CD4-positive, alpha-beta T cell treated with Interleukin-4 for 4 hours (primary cell): ENCODE measurements around the gene FGD2.
A peak's percentile ranks its signal among the peaks of the same experiment; 100 is the strongest.

Source experiments
- DNase-seq: peaks from one replicate; pipeline ENCODE4 v3.0.0-alpha.2; 2020

FGD2 gene

GRCh38 chr6:36997811-36998722 lies 7.4 kb upstream of the FGD2 start:
- DNase-seq, result no peak

DNA sequence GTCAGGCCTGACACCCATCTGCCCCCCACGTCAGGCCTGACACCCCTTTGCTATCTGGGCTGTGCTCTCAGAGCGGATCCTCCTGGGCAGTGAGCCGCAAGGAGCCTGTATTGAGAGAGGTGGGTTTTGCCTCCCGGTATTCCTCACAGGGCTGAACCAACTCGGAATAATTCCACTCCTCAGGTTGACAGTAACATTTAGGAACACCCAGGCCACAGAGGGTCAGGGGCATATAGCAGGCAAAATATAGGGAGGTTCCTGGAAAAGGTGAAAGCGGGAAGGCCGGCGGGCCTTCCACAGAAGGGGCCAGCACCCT lies 6.8 kb upstream of the FGD2 start:
- DNase-seq, result no peak

GRCh38 chr6:36999061-36999750 lies 6.2 kb upstream of the FGD2 start:
- DNase-seq, result no peak

- no peak for DNase-seq
These were observed 5.7 kb upstream of the FGD2 start for GRCh38 chr6:36999751-37000125.

DNA sequence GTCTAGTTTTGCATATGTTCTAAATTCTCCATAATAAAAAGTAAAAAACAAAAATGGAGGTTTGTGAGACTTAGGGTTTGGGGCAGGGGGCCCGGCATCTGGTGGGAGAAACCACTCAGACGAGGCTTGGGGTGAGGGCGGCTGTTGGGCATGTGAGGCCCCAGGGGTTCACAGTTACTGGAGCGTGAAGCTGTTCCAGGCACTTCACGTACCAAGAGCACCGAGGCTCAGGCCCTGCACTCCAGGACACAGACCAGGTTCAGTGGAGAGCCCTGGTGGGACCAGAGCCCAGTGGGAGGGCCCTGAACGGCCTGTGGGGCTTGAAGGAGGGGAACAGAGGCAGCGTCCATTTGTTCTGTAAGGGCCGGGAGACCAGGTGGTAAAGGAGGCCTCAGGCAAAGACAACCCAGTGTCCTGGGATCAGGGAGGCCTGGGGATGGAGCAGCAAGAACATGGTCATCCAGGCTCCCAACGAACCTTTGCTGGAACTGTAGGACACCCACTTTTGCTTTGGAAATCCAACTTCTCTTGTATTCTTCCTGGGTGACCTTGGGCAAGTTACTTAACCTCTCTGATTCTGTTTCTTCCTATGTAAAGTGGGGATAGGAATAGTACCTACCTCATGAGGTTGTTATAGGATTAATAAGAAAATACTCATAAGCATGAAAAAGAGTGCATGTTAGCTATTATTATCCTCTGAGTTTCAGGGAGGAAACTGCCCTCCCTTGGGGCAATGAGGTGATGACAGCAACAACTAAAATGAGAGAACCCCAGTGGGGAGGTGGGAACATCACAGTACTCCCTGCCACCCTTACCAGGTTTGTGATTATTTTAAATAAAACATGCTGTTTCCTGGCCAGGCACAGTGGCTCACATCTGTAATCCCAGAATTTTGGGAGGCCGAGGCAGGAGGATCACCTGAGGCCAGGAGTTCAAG lies 1.1 kb upstream of the FGD2 start:
- no peak for DNase-seq

GRCh38 chr6:37005827-37006567 lies 542 bp downstream of the FGD2 start:
- peak; percentile 16 for DNase-seq

GRCh38 chr6:37006793-37007339 lies 1.4 kb downstream of the FGD2 start:
- DNase-seq, result no peak

- DNase-seq, result peak; percentile 10
These were observed 2.0 kb downstream of the FGD2 start for GRCh38 chr6:37007340-37008043.

DNA sequence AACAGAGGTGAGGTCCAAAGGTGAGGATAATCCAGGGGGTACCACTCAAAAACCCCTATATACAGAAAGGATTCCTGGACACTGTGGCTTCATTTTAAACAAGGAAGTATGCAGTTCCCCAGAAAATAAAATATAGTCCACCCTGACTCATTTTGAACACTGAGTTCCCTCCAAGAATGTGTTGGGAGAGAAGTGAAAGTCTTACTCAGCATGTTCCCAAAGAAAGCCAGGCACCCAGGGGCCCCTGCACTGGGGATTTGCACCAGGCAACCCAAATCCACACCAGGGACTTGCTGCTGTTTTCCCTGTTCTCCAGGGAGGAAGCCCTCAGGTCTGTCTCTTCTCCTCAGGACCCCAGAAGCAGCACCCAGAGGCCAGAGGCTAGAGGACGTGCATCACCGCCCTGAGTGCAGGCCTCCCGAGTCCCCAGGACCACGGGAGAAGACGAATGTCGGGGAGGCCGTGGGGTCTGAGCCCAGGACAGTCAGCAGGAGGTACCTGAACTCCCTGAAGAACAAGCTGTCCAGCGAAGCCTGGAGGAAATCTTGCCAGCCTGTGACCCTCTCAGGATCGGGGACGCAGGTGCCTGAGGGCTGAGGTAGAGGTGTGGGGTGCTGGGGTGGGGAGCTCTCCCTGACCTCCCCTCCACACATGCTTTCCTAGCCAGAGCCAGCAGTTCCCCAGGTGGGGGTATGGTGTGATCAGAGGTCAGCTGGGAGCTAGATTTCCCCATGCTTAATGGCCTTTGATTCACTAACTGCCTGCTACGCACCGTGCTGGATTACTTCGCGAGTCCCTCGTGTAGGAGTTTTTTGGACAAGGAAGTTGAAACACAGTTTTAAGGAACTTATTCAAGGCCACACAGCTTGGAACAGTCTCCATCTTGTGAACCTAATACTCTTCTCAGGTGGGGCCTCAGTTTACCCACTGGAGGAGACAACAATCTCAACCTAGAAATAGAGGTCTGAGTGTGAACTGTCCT lies 3.3 kb downstream of the FGD2 start:
- DNase-seq, result no peak

- no peak for DNase-seq
These were observed 5.0 kb downstream of the FGD2 start for GRCh38 chr6:37010402-37010892.

- DNase-seq, result no peak
These were observed 6.4 kb downstream of the FGD2 start for GRCh38 chr6:37011656-37012378.

- DNase-seq, result no peak
These were observed 8.3 kb downstream of the FGD2 start for GRCh38 chr6:37013516-37014491.

- DNase-seq, result no peak
These were observed 9.2 kb downstream of the FGD2 start for GRCh38 chr6:37014667-37015066.

DNA sequence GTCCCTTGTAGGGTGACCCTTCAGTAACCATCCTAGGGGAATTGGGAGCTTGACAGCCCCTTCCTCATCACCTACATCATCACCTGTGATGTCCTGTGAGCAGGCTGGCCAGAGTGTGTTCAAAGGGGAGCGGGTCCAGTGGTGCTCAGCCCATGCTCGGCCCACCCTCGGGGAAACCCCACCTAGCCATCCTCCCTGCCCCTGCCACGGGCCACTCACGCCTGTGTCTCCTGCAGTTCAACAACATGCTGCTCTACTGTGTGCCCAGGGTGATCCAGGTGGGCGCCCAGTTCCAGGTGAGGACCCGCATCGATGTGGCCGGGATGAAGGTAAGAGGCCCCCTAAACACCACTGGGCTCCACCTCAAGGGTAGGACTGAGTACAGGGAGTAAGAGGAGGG lies 10.1 kb downstream of the FGD2 start:
- no peak for DNase-seq

- DNase-seq, result no peak
These were observed 11.5 kb downstream of the FGD2 start for GRCh38 chr6:37016995-37017394.

- no peak for DNase-seq
These were observed 12.2 kb downstream of the FGD2 start for GRCh38 chr6:37017606-37018197.

DNA sequence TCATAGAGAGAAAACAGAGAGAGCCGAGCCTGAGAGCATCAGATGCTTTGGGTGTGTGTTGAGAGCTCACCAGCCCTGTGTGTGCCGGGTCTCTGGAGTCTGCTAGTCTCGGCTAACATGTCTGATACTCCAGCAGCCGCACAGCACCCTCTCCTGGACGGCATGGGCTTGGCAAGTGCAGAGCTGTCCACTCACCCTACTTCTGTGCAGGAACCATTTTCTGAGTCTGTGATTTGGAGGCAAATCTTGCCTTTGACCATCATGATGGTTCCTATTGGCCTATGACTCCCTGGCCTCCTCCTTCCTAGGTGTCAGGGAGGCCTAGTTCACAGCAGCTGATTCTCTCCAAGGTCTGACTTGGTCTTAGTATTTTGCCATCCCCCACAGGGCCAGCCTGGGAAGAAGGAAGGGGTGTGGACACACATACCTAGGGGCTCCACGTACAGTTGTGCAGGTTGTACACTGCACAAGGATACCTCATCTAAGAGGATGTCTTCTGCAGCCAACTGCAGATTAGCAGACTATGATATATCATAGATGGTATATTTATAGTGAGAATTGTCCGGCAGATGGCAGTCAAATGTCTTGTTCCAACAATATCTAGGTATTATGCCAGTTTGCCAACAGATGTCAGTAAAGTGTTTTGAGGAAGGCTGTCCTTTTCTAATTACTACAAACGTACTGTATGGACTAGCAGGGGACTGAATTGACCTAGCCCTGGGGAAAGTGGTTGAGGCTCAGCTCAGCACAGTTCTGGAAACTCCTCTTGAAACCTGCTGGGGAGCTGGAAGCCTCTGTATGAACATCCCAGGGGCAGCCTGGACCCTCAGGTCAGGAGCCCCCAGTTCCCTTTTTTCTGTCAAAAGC lies 13.0 kb downstream of the FGD2 start:
- peak; percentile 89 for DNase-seq
